OCI-M2 (cell line): ENCODE data around the gene AOPEP.
"Not testable (repeated sequence)": the region's sequence is repeated elsewhere in the genome, so short reads cannot be mapped to it uniquely, and the experiment has no call there.

Experiments used
- DNase-seq: peaks from one replicate; lab custom pipeline; 2025; ENCODE audit not compliant: unreplicated experiment; lab: John Stamatoyannopoulos, UW

AOPEP gene

GRCh38 chr9:94949370-94949769, 222.9 kb downstream of the AOPEP start:
- DNase-seq: no peak

- DNase-seq: no peak
Observed at GRCh38 chr9:94950040-94950578, 223.6 kb downstream of the AOPEP start.

DNA sequence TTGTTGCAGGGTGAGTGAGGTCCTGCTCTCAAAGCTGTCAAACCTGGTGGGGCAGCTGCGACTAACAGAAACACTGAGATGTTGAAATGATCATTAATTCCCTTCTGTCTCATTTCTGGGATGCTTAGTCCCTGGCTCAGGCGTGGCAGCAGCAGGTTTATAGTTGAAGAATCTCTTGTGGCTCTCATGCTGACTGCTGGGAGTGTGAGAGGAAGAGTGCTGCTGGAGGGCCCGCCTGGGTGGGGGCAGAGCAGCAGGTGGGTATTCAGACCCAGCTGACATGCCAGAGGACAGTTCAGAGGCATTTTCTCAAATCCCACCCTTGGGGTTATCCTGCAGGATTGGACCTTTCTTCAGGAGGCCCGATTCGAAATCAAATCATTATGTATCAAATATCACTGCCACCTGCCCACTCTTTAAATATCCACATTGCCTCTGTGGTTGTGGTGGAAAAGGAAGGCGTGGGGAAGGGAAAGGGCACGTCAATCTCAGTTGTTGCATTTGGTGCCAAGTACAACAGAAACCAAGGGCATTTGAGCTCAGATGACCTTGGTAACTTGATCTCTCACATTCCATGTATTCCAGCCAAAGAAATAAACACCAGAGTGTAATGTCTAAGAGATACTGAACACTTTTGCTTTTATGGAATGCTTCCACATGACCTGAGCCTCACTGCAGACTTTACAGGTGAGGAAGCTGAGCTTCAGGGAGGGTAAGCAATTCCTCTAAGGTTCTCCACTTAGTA, 224.3 kb downstream of the AOPEP start:
- no peak for DNase-seq

- DNase-seq: no peak
Observed at GRCh38 chr9:94951324-94952135, 225.0 kb downstream of the AOPEP start.

DNA sequence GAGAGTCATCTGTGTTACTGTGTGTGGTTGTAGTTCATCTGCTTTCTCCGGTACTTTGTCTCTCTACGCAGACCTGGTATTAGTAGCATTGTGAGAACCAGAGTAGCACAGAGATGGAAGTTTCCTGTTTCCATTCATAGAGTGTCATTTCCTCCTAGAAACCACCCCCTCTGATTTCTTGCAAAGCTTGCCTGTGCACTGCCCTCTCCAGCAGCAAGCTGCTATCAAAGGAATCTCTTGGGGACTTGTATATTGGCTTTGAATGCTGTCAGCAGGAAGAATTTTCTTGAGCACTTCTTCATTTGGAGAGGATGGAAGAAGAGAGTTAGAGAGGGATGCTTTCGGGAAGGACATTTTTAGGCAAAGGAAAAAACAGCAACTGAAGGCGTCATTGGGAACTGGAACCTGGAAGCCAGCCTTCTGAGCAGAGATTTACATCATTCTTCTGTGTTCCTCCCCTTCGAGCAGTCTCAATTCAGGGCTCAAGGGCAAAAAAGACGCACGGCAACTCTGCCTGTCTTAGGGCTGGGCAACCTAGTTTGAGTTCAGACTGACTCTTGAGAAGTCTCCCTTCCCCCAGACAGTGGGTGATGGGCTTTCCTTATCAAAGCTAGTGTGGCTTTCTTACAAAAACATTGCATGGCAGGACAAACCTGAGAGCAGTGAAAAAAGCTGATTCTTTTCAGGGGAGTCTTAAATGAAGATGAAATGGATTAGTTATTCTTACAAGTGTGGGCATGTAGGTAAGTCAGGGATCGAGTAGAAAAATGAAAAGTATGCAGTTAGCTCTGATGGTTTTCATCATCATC, 226.3 kb downstream of the AOPEP start:
- no peak for DNase-seq

DNA sequence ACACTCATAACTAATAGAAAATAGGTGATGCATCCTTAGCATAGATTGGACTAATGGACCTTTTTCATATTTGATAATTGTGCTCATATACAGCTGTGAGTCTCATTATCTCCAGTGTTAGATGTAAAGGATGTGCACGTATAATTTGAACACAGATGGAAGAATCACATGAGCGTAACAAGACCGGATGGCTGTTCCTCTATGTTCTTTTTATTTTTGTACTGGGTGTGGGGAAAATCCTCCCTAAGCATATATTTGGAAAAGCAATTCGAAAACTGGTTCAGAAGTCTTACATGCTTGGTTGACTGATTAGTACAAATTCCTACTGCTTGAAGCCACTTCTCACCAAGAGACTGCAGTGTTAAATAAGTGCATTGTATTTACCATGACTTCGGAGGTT, 230.2 kb downstream of the AOPEP start:
- no peak for DNase-seq

GRCh38 chr9:94960964-94961363, 234.5 kb downstream of the AOPEP start:
- DNase-seq: no peak

- DNase-seq: no peak
Observed at GRCh38 chr9:94961870-94962269, 235.4 kb downstream of the AOPEP start.

DNA sequence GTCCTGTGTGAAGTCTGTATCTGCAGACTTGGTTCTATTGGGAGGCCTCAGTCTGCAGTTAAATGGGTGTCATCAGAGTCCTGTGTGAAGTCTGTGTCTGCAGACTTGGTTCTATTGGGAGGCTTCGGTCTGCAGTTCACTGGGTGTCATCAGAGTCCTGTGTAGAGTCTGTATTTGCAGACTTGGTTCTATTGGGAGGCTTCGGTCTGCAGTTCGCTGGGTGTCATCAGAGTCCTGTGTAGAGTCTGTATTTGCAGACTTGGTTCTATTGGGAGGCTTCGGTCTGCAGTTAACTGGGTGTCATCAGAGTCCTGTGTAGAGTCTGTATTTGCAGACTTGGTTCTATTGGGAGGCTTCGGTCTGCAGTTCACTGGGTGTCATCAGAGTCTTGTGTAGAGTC, 239.1 kb downstream of the AOPEP start:
- not testable (repeated sequence) for DNase-seq

DNA sequence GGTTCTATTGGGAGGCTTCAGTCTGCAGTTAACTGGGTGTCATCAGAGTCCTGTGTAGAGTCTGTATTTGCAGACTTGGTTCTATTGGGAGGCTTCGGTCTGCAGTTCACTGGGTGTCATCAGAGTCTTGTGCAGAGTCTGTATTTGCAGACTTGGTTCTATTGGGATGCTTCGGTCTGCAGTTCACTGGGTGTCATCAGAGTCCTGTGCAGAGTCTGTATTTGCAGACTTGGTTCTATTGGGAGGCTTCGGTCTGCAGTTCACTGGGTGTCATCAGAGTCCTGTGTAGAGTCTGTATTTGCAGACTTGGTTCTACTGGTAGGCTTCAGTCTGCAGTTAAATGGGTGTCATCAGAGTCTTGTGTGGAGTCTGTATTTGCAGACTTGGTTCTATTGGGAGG, 239.5 kb downstream of the AOPEP start:
- not testable (repeated sequence) for DNase-seq

- DNase-seq: no peak
Observed at GRCh38 chr9:94967482-94967881, 241.0 kb downstream of the AOPEP start.

DNA sequence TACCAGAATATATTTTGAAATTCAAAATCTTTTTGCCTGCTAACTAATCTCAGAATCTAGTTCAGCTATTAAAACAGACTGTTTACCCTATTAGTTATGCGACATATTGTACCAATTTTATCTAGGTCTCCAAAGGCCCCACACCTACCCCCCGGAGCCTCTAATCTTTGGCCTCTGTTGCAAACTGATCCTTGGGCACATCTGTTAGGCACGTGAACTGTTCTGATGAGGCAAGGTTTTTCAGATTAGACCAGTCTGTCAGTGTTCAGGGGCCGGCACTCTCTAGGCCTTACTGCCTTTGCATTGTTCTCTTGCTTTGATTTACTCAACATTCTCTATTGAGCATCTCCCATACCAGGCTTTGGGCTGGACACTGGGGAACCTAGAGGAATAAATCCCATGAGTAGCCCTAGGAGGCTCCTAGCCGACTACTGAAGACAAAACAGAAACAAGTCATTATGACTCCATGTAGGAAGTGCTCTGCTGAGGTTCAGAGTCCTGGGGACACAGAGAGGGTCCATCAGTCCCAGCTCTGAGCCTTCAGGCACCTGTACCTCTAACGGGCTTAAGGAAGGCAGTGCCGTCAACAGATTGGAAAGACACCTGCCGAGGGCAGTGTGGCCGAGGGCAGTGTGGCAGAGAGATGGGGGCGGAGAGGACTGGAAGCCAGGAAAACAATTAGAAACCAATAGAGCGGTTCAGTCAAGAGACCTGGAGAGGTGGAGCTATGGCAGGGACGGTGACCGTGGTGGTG, 245.1 kb downstream of the AOPEP start:
- no peak for DNase-seq

GRCh38 chr9:94973451-94973941, 247.0 kb downstream of the AOPEP start:
- no peak for DNase-seq

- no peak for DNase-seq
Observed at GRCh38 chr9:94974154-94974879, 247.8 kb downstream of the AOPEP start.

GRCh38 chr9:94975480-94975879, 249.0 kb downstream of the AOPEP start:
- DNase-seq: no peak

- no peak for DNase-seq
Observed at GRCh38 chr9:94976077-94976476, 249.6 kb downstream of the AOPEP start.

DNA sequence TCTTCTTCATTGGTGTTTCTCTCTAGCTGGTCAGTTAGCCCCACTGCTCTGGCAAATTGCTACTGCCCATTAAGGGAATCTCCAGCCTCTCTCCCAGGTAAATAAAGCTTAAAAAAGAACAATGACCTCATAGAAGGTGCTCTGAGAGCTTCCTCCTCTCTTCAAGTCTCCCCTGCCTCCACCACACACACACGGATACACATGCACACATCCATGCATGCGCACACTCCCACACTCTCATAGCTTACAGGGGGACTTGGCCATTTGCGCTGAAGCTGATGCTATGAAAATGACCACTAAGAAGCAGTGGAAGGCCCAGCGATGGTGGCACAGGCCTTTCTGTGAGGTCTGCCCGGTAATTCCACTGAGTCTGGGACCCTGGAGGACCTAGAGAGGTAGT, 250.9 kb downstream of the AOPEP start:
- no peak for DNase-seq

- no peak for DNase-seq
Observed at GRCh38 chr9:94979904-94980507, 253.5 kb downstream of the AOPEP start.

- no peak for DNase-seq
Observed at GRCh38 chr9:94980947-94981722, 254.6 kb downstream of the AOPEP start.
